ENCODE measurements around the gene ZNF398.

Gene ZNF398

DNA sequence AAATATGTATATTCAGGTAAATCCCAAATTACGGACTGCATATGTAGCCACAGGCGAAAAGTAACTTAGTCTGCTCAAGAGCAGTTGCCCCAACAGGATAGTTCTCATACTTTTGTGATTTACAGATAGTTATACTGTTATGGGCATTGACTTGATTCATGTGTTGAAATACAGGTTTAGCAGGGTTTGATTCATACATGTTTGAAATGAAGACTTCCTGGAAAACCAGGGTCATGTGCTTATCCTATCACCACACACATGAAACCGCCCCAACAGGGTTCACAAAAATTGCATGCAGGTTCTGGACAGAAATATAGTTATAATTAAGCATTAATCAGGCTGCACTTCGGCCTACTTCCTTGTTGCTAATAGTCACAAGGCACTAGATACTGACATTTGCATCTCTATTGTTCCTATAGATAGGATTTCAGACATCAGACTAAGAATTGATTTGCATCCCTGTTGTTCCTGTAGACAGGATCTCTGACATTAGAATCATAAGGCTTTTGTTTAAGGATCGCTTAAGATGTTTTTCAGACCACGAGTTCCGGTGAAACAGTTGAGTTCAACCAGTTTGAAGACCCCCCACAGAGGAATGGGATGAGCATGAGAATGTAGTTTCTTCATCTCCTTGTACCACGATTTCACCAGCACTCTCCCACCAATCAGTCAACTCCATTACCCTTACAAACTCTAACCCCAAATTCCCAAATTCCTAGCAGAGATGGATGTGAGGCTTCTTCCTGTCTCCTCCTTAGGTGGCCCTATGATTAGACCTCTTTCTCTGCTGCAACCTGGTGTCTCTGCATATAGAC lies 2.0 kb upstream of the ZNF398 start:
- no peaks in the 10 kb centered on the region; the same call in 1 of the 2 replicates for H3K36me3 ChIP-seq
- no peaks in the 10 kb centered on the region for H3K27me3 ChIP-seq (ENCODE audit: insufficient read depth, low read depth, severe bottlenecking)
- H3K9me3 ChIP-seq (ENCODE audit: severe bottlenecking) = no peaks in the 10 kb centered on the region
- TF ChIP-seq, protein P1, sequence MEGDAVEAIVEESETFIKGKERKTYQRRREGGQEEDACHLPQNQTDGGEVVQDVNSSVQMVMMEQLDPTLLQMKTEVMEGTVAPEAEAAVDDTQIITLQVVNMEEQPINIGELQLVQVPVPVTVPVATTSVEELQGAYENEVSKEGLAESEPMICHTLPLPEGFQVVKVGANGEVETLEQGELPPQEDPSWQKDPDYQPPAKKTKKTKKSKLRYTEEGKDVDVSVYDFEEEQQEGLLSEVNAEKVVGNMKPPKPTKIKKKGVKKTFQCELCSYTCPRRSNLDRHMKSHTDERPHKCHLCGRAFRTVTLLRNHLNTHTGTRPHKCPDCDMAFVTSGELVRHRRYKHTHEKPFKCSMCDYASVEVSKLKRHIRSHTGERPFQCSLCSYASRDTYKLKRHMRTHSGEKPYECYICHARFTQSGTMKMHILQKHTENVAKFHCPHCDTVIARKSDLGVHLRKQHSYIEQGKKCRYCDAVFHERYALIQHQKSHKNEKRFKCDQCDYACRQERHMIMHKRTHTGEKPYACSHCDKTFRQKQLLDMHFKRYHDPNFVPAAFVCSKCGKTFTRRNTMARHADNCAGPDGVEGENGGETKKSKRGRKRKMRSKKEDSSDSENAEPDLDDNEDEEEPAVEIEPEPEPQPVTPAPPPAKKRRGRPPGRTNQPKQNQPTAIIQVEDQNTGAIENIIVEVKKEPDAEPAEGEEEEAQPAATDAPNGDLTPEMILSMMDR (IDR thresholded peaks at IDR 0.05; ENCODE audit: low read depth, low read length) = no peak
- H3K27ac ChIP-seq = peak overlapping the region; percentile 96
- H3K4me3 ChIP-seq (ENCODE audit: low read depth, low read length) = no peak overlapping the region; the same call in 1 of the 2 replicates
- no peak for DNase-seq

- Histone ChIP-seq H3K36me3 (no peaks in the 10 kb centered on the region; the same call in 1 of the 2 replicates), H3K4me3 (ENCODE audit: low read depth, low read length) (peak overlapping the region; percentile 93), H3K27ac (peak overlapping the region; percentile 96), H3K27me3 (ENCODE audit: insufficient read depth, low read depth, severe bottlenecking) (no peaks in the 10 kb centered on the region), H3K9me3 (ENCODE audit: severe bottlenecking) (no peaks in the 10 kb centered on the region)
- DNase-seq = peak; percentile 37
- TF ChIP-seq, protein P1 (IDR thresholded peaks at IDR 0.05; ENCODE audit: low read depth, low read length) = no peak
These were observed 750 bp downstream of the ZNF398 start for GRCh38 chr7:149147752-149148653.

- no peaks in the 10 kb centered on the region for H3K9me3 ChIP-seq (ENCODE audit: severe bottlenecking)
- no peak overlapping the region for H3K4me3 ChIP-seq (ENCODE audit: low read depth, low read length)
- TF ChIP-seq, protein P1 (IDR thresholded peaks at IDR 0.05; ENCODE audit: low read depth, low read length) = no peak
- DNase-seq = no peak
- H3K27ac ChIP-seq = no peak overlapping the region
- peaks cover 24% of the 10 kb centered on the region for H3K36me3 ChIP-seq
- no peaks in the 10 kb centered on the region for H3K27me3 ChIP-seq (ENCODE audit: insufficient read depth, low read depth, severe bottlenecking)
These were observed 3.7 kb downstream of the ZNF398 start for GRCh38 chr7:149150981-149151380.

DNA sequence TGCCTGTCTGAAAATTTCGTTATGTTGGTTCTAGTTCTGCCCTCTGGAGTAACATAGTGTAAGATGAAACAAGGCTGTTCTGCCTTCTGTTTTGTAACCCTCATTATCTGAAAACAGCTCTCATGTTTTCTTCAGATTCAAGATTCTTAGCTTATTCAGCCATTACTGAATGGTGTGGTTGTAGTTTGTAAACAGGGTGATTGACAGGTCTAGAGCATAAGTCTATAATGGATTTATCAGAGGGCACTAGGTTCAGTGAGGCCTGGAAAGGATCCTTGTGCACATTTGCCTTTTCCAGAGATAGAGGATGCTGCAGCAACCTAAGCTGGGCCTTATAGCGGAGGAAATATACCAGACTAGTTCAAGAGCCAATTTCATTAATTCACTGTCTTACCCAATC lies 6.1 kb downstream of the ZNF398 start:
- peaks cover 43% of the 10 kb centered on the region for H3K36me3 ChIP-seq
- no peak for DNase-seq
- no peak overlapping the region for H3K27ac ChIP-seq
- TF ChIP-seq, protein P1 (IDR thresholded peaks at IDR 0.05; ENCODE audit: low read depth, low read length) = no peak
- H3K9me3 ChIP-seq (ENCODE audit: severe bottlenecking) = no peaks in the 10 kb centered on the region
- H3K27me3 ChIP-seq (ENCODE audit: insufficient read depth, low read depth, severe bottlenecking) = no peaks in the 10 kb centered on the region
- no peak overlapping the region for H3K4me3 ChIP-seq (ENCODE audit: low read depth, low read length)

DNA sequence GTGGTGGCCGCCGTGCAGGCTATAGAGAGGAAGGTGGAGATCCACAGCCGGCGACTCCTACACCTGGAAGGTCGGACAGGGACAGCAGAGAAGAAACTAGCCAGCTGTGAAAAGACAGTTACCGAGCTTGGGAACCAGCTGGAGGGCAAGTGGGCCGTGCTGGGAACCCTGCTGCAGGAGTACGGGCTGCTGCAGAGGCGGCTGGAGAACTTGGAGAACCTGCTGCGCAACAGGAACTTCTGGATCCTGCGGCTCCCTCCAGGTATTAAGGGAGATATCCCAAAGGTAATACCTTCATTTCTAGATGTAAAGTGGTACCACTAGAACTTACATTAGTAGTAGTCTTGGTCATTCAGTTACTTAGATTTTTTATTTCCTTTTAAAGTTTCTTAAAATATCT lies 6.8 kb downstream of the ZNF398 start:
- no peak overlapping the region for H3K4me3 ChIP-seq (ENCODE audit: low read depth, low read length)

More for the DNA sequence above, 6.8 kb downstream of the ZNF398 start:
- H3K27me3 ChIP-seq (ENCODE audit: insufficient read depth, low read depth, severe bottlenecking) = no peaks in the 10 kb centered on the region
- no peaks in the 10 kb centered on the region for H3K9me3 ChIP-seq (ENCODE audit: severe bottlenecking)
- TF ChIP-seq, protein P1 (IDR thresholded peaks at IDR 0.05; ENCODE audit: low read depth, low read length) = no peak
- no peak for DNase-seq
- peaks cover 45% of the 10 kb centered on the region for H3K36me3 ChIP-seq
- H3K27ac ChIP-seq = no peak overlapping the region
